Measurements from ENCODE around the gene CEPT1.

GRCh38 chr1:111145963-111146768 lies 6.1 kb downstream of the CEPT1 start:
- TF ChIP-seq, protein P1, sequence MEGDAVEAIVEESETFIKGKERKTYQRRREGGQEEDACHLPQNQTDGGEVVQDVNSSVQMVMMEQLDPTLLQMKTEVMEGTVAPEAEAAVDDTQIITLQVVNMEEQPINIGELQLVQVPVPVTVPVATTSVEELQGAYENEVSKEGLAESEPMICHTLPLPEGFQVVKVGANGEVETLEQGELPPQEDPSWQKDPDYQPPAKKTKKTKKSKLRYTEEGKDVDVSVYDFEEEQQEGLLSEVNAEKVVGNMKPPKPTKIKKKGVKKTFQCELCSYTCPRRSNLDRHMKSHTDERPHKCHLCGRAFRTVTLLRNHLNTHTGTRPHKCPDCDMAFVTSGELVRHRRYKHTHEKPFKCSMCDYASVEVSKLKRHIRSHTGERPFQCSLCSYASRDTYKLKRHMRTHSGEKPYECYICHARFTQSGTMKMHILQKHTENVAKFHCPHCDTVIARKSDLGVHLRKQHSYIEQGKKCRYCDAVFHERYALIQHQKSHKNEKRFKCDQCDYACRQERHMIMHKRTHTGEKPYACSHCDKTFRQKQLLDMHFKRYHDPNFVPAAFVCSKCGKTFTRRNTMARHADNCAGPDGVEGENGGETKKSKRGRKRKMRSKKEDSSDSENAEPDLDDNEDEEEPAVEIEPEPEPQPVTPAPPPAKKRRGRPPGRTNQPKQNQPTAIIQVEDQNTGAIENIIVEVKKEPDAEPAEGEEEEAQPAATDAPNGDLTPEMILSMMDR (IDR thresholded peaks at IDR 0.05): no peak
- TF ChIP-seq POLR2A (IDR thresholded peaks at IDR 0.05) (no peak), EP300 (IDR thresholded peaks at IDR 0.05) (no peak)

Data from tibial nerve (tissue), 4 donors.